Stimulated activated CD4-positive, alpha-beta T cell treated with anti-CD3 and anti-CD28 coated beads, TNF-alpha, amount 100 ng/mL, for 1 hour (primary cell): ENCODE data around the gene ABI3BP.

Source experiments
- DNase-seq, 3 donors: peaks; one replicate each; pipeline ENCODE4 v3.0.0-alpha.2; 2020; ENCODE audit warnings: low read depth in 3 of 3, low spot score in 1 of 3

ABI3BP gene

GRCh38 chr3:100776097-100776729, 217.0 kb downstream of the ABI3BP start:
- no peak for DNase-seq

- no peak for DNase-seq
Observed at GRCh38 chr3:100775669-100776068, 217.6 kb downstream of the ABI3BP start.

- DNase-seq, result no peak
Observed at GRCh38 chr3:100775226-100775625, 218.0 kb downstream of the ABI3BP start.

GRCh38 chr3:100769693-100770092, 223.5 kb downstream of the ABI3BP start:
- no peak for DNase-seq

GRCh38 chr3:100766069-100766468, 227.2 kb downstream of the ABI3BP start:
- no peak for DNase-seq

- no peak for DNase-seq
Observed at GRCh38 chr3:100765437-100765975, 227.7 kb downstream of the ABI3BP start.

GRCh38 chr3:100761951-100762350, 231.3 kb downstream of the ABI3BP start:
- DNase-seq, result no peak

- no peak for DNase-seq
Observed at GRCh38 chr3:100761211-100761942, 231.8 kb downstream of the ABI3BP start.

- DNase-seq, result no peak
Observed at GRCh38 chr3:100760377-100760776, 232.8 kb downstream of the ABI3BP start.

GRCh38 chr3:100759950-100760349, 233.3 kb downstream of the ABI3BP start:
- DNase-seq, result no peak

- no peak for DNase-seq
Observed at GRCh38 chr3:100759159-100759558, 234.1 kb downstream of the ABI3BP start.

- DNase-seq, result no peak
Observed at GRCh38 chr3:100756441-100756840, 236.8 kb downstream of the ABI3BP start.

- DNase-seq, result no peak
Observed at GRCh38 chr3:100754563-100755334, 238.5 kb downstream of the ABI3BP start.

GRCh38 chr3:100753846-100754245, 239.4 kb downstream of the ABI3BP start:
- no peak for DNase-seq

- DNase-seq, result no peak
Observed at GRCh38 chr3:100748967-100749366, 244.3 kb downstream of the ABI3BP start.

- no peak for DNase-seq
Observed at GRCh38 chr3:100748220-100748619, 245.0 kb downstream of the ABI3BP start.

GRCh38 chr3:100746092-100746491, 247.1 kb downstream of the ABI3BP start:
- DNase-seq, result no peak

- no peak for DNase-seq
Observed at GRCh38 chr3:100745617-100746016, 247.6 kb downstream of the ABI3BP start.

- DNase-seq, result no peak
Observed at GRCh38 chr3:100744671-100745070, 248.6 kb downstream of the ABI3BP start.

GRCh38 chr3:100743535-100743934, 249.7 kb downstream of the ABI3BP start:
- no peak for DNase-seq

- no peak for DNase-seq
Observed at GRCh38 chr3:100740207-100740606, 253.0 kb downstream of the ABI3BP start.

GRCh38 chr3:100737334-100737733, 255.9 kb downstream of the ABI3BP start:
- DNase-seq, result no peak
